ENCODE results near the gene MSI2. TPM values are rescaled to one million over a fixed set of nuclear protein-coding genes. Genes with fewer than 3 reads are reported as not detected.

MSI2 gene
- total RNA-seq, 1 donor = 23.2 TPM

GRCh38 chr17:57524839-57525568 is 268.7 kb downstream of the MSI2 start:
- H3K4me1 ChIP-seq (ENCODE audit: insufficient read depth, low read length) = peaks cover 3% of the 10 kb centered on the region
- no peak overlapping the region for H2AFZ ChIP-seq (ENCODE audit: low read length)
- no peak for TF ChIP-seq CTCF (IDR thresholded peaks at IDR 0.05; ENCODE audit: extremely low read depth, low read depth, low read length)
- no peaks in the 10 kb centered on the region for H3K27me3 ChIP-seq (ENCODE audit: insufficient read depth, low read length)
- no peak overlapping the region for H3K4me2 ChIP-seq (ENCODE audit: insufficient read depth, low read length)
- H3K79me2 ChIP-seq (ENCODE audit: insufficient read depth, low read length) = no peaks in the 10 kb centered on the region
- no peaks in the 10 kb centered on the region for H3K9me3 ChIP-seq (ENCODE audit: low read depth, low read length)
- H3K36me3 ChIP-seq (ENCODE audit: insufficient read depth, low read length) = no peaks in the 10 kb centered on the region
- H3K27ac ChIP-seq (ENCODE audit: low read depth, low read length) = no peak overlapping the region
- no peak overlapping the region for H3K4me3 ChIP-seq (ENCODE audit: insufficient read depth, low read length)
- H4K20me1 ChIP-seq (ENCODE audit: insufficient read depth, low read length) = no peaks in the 10 kb centered on the region
- no peak for DNase-seq (ENCODE audit: insufficient read length, low spot score, missing footprints)

- no peak for TF ChIP-seq CTCF (IDR thresholded peaks at IDR 0.05; ENCODE audit: extremely low read depth, low read depth, low read length)
- no peak for DNase-seq (ENCODE audit: insufficient read length, low spot score, missing footprints)
- no peaks in the 10 kb centered on the region for H3K79me2 ChIP-seq (ENCODE audit: insufficient read depth, low read length)
- peaks cover 3% of the 10 kb centered on the region for H3K4me1 ChIP-seq (ENCODE audit: insufficient read depth, low read length)
- H3K36me3 ChIP-seq (ENCODE audit: insufficient read depth, low read length) = no peaks in the 10 kb centered on the region
- H2AFZ ChIP-seq (ENCODE audit: low read length) = no peak overlapping the region
- H3K4me2 ChIP-seq (ENCODE audit: insufficient read depth, low read length) = no peak overlapping the region
- H4K20me1 ChIP-seq (ENCODE audit: insufficient read depth, low read length) = no peaks in the 10 kb centered on the region
- H3K9me3 ChIP-seq (ENCODE audit: low read depth, low read length) = no peaks in the 10 kb centered on the region
- H3K27ac ChIP-seq (ENCODE audit: low read depth, low read length) = no peak overlapping the region
- no peaks in the 10 kb centered on the region for H3K27me3 ChIP-seq (ENCODE audit: insufficient read depth, low read length)
- no peak overlapping the region for H3K4me3 ChIP-seq (ENCODE audit: insufficient read depth, low read length)
These were observed 271.1 kb downstream of the MSI2 start for GRCh38 chr17:57527221-57528057.

GRCh38 chr17:57528058-57528451 is 271.7 kb downstream of the MSI2 start:
- no peaks in the 10 kb centered on the region for H3K36me3 ChIP-seq (ENCODE audit: insufficient read depth, low read length)
- no peak overlapping the region for H3K27ac ChIP-seq (ENCODE audit: low read depth, low read length)
- H3K4me2 ChIP-seq (ENCODE audit: insufficient read depth, low read length) = no peak overlapping the region
- no peak for TF ChIP-seq CTCF (IDR thresholded peaks at IDR 0.05; ENCODE audit: extremely low read depth, low read depth, low read length)
- peaks cover 3% of the 10 kb centered on the region for H3K4me1 ChIP-seq (ENCODE audit: insufficient read depth, low read length)
- H2AFZ ChIP-seq (ENCODE audit: low read length) = no peak overlapping the region
- no peak for DNase-seq (ENCODE audit: insufficient read length, low spot score, missing footprints)
- H3K79me2 ChIP-seq (ENCODE audit: insufficient read depth, low read length) = no peaks in the 10 kb centered on the region
- H4K20me1 ChIP-seq (ENCODE audit: insufficient read depth, low read length) = no peaks in the 10 kb centered on the region
- H3K4me3 ChIP-seq (ENCODE audit: insufficient read depth, low read length) = no peak overlapping the region
- H3K9me3 ChIP-seq (ENCODE audit: low read depth, low read length) = no peaks in the 10 kb centered on the region
- no peaks in the 10 kb centered on the region for H3K27me3 ChIP-seq (ENCODE audit: insufficient read depth, low read length)

GRCh38 chr17:57530026-57530425 is 273.7 kb downstream of the MSI2 start:
- Histone ChIP-seq H3K4me2 (ENCODE audit: insufficient read depth, low read length) (no peak overlapping the region), H4K20me1 (ENCODE audit: insufficient read depth, low read length) (no peaks in the 10 kb centered on the region), H3K79me2 (ENCODE audit: insufficient read depth, low read length) (no peaks in the 10 kb centered on the region), H3K27ac (ENCODE audit: low read depth, low read length) (no peak overlapping the region), H3K9me3 (ENCODE audit: low read depth, low read length) (no peaks in the 10 kb centered on the region), H2AFZ (ENCODE audit: low read length) (no peak overlapping the region), H3K4me3 (ENCODE audit: insufficient read depth, low read length) (no peak overlapping the region), H3K4me1 (ENCODE audit: insufficient read depth, low read length) (no peaks in the 10 kb centered on the region), H3K27me3 (ENCODE audit: insufficient read depth, low read length) (no peaks in the 10 kb centered on the region), H3K36me3 (ENCODE audit: insufficient read depth, low read length) (no peaks in the 10 kb centered on the region)
- DNase-seq (ENCODE audit: insufficient read length, low spot score, missing footprints) = no peak
- no peak for TF ChIP-seq CTCF (IDR thresholded peaks at IDR 0.05; ENCODE audit: extremely low read depth, low read depth, low read length)
